CD4-positive, alpha-beta T cell (primary cell): ENCODE results near the gene ABCA6. TPM values are rescaled to one million over a fixed set of nuclear protein-coding genes. Genes with fewer than 3 reads are reported as not detected.

Experiments
- ATAC-seq: fragments of 200-7000 bp; cut with Tn5 transposase; one replicate; pipeline ENCODE4 v1.10.0; 2022; ENCODE audit warnings: mild to moderate bottlenecking; ENCODE audit not compliant: poor library complexity
- CTCF ChIA-PET: fragments of 350-600 bp; sonication (Branson Sonifier 250); formaldehyde crosslinking; loops from one replicate; lab custom pipeline; 2021; ENCODE audit warnings: antibody characterized with exemption, inconsistent platforms; lab: Charles Lee
- POLR2A ChIA-PET: fragments of 350-600 bp; sonication (Branson Sonifier 250); formaldehyde crosslinking; loops from one replicate; lab custom pipeline; 2021; ENCODE audit warnings: antibody characterized with exemption, inconsistent platforms; lab: Charles Lee
- DNase-seq, 14 experiments: peaks; one replicate each; pipeline ENCODE4 v3.0.0-alpha.2; 2013 to 2020; ENCODE audit warnings: mixed read lengths in 2 of 14
- H3K27ac ChIP-seq, 2 donors: one replicate each; pipeline versions ENCODE4 v1.5.1 to v1.7.0; 2013; ENCODE audit warnings: low read length in 2 of 2, low read depth in 1 of 2, mild to moderate bottlenecking in 1 of 2
- H3K27me3 ChIP-seq, 2 experiments: 1 replicate in 1 of 2; 2 replicates in 1 of 2; pipeline versions ENCODE4 v1.6.1 to v1.7.0; 2013; ENCODE audit warnings: low read length in 2 of 2, control low read depth in 1 of 2, mild to moderate bottlenecking in 1 of 2, moderate library complexity in 1 of 2; ENCODE audit not compliant: insufficient read depth in 2 of 2, control insufficient read depth in 1 of 2
- H3K36me3 ChIP-seq: one replicate; pipeline ENCODE4 v1.6.1; 2013; ENCODE audit warnings: low read length, control low read depth; ENCODE audit not compliant: insufficient read depth
- H3K4me1 ChIP-seq: one replicate; pipeline ENCODE4 v1.6.1; 2013; ENCODE audit warnings: low read length, control low read depth; ENCODE audit not compliant: insufficient read depth
- H3K4me3 ChIP-seq: one replicate; pipeline ENCODE4 v1.5.1; 2013; ENCODE audit warnings: mild to moderate bottlenecking, low read length, moderate library complexity
- H3K9me3 ChIP-seq, 2 experiments: 1 replicate in 1 of 2; 2 replicates in 1 of 2; pipeline versions ENCODE4 v1.6.1 to v1.7.0; 2013; ENCODE audit warnings: low read length in 2 of 2, mild to moderate bottlenecking in 2 of 2, control low read depth in 1 of 2, moderate library complexity in 1 of 2; ENCODE audit not compliant: control insufficient read depth in 1 of 2, insufficient read depth in 1 of 2
- H3K27ac Mint-ChIP-seq: one replicate; pipeline ENCODE4 v1.8.0; 2020; ENCODE audit warnings: mixed read lengths
- H3K27me3 Mint-ChIP-seq: one replicate; pipeline ENCODE4 v1.8.0; 2021; ENCODE audit warnings: mixed read lengths
- H3K36me3 Mint-ChIP-seq: one replicate; pipeline ENCODE4 v1.8.0; 2021; ENCODE audit warnings: low read depth, mixed read lengths
- H3K4me1 Mint-ChIP-seq: one replicate; pipeline ENCODE4 v1.8.0; 2021; ENCODE audit warnings: low read depth, mixed read lengths
- H3K4me3 Mint-ChIP-seq: one replicate; pipeline ENCODE4 v1.8.0; 2020; ENCODE audit warnings: mild to moderate bottlenecking, mixed read lengths
- H3K9me3 Mint-ChIP-seq: one replicate; pipeline ENCODE4 v1.8.0; 2020; ENCODE audit warnings: mixed read lengths
- intact Hi-C, 2 experiments: fragments of 100-400 bp; cut with DNase I in 1 of 2; cut with micrococcal nuclease in 1 of 2; formaldehyde crosslinking; loops; one replicate each; pipeline versions ENCODE4 v1.15.1 to v1.9.0; 2023 to 2025; cut with DNase I, micrococcal nuclease
- total RNA-seq, 174 experiments: library from RNA in 2 of 174; stranded (reverse) in 2 of 174; gene quantifications; one replicate each; pipeline ENCODE4 v1.2.3 and lab custom pipeline; 2021 to 2026
- TF ChIP-seq, protein P1 (sequence below): fragments of 200-600 bp; IDR thresholded peaks from one replicate; pipeline ENCODE4 v1.8.0; 2022; ENCODE audit warnings: antibody characterized with exemption, mild to moderate bottlenecking

ABCA6 gene
- total RNA-seq, 2 experiments from 2014 or later = 0.22 to 0.25 TPM

DNA sequence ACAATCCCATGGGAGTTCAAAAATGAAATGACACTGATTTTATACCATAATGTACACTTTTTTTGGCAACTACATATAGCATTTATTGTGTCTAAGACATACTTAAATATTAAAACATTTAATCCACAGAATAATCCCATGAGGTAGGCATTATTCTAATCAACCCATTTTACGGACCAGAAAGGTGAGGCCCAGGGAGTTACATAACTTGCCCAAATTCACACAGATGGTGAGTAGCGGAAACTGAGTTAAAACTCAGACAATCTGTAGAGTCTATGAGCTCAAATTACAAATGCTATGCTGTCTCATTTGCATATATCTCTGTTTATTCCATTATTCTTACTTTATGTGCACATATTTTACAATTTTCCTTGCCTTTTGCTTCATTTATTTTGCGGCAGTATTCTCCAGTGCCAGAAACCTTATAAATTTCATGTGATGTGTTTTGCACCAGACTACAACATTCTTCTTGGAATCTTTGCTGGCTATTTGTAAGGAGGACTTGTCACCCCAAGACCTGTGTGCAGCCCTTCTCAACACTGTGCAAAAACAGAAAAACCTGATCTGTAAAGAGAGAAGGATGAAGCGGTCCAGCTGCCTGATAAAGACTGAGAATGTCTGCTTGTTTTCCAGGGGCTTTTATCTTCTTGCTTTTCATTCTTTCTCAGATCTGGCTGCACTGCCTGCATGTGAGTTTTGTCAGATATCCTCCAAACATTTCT is 78.7 kb downstream of the ABCA6 start:
- no peaks in the 10 kb centered on the region for H3K36me3 ChIP-seq
- Mint-ChIP-seq H3K27me3 (no peaks in the 10 kb centered on the region), H3K36me3 (no peaks in the 10 kb centered on the region), H3K4me1 (peaks cover 21% of the 10 kb centered on the region), H3K27ac (no peak overlapping the region), H3K4me3 (no peak overlapping the region), H3K9me3 (no peaks in the 10 kb centered on the region)
- no peaks in the 10 kb centered on the region for H3K27me3 ChIP-seq
- intact Hi-C loops = no loop called here
- TF ChIP-seq, protein P1, sequence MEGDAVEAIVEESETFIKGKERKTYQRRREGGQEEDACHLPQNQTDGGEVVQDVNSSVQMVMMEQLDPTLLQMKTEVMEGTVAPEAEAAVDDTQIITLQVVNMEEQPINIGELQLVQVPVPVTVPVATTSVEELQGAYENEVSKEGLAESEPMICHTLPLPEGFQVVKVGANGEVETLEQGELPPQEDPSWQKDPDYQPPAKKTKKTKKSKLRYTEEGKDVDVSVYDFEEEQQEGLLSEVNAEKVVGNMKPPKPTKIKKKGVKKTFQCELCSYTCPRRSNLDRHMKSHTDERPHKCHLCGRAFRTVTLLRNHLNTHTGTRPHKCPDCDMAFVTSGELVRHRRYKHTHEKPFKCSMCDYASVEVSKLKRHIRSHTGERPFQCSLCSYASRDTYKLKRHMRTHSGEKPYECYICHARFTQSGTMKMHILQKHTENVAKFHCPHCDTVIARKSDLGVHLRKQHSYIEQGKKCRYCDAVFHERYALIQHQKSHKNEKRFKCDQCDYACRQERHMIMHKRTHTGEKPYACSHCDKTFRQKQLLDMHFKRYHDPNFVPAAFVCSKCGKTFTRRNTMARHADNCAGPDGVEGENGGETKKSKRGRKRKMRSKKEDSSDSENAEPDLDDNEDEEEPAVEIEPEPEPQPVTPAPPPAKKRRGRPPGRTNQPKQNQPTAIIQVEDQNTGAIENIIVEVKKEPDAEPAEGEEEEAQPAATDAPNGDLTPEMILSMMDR = no peak
- ATAC-seq (no peak), DNase-seq (no peak)
- no peaks in the 10 kb centered on the region for H3K9me3 ChIP-seq
- no peaks in the 10 kb centered on the region for H3K4me1 ChIP-seq
- POLR2A ChIA-PET = interaction anchor here (0.5 kb wide), 1 partner anchor 200 kb away, joined by 6 read pairs; no protein-coding TSS in a partner anchor
- H3K27ac ChIP-seq = no peak overlapping the region
- no peak overlapping the region for H3K4me3 ChIP-seq
- CTCF ChIA-PET = no interaction called here

GRCh38 chr17:69061721-69062556 is 79.8 kb downstream of the ABCA6 start:
- TF ChIP-seq, protein P1 = no peak

DNA sequence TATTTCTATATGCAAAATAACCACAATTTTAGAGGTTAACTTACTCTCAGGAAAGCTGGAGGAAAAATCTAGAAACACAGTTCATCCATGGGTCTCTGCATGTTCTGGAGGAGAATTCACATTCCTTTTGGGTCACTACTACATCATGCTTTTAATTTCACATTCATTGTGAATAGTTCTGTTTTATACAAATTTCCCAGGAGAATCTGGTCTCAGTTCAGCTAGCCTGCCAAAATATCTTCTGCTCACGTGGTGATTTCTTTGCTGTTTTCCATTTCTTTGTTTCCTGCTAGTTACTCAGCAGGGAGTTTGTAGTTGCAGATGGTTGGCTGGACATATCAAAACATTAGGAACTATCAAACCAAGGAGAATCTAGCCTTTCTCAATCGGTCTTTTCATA is 80.9 kb downstream of the ABCA6 start, which contains the start of gene ABCA9:
Gene ABCA9 (minus strand): TSS at position 106 of the 400 bp plus-strand sequence. CDS start 9,801 bp downstream, outside the sequence.
- ATAC-seq (no peak), DNase-seq (no peak)
- H3K9me3 ChIP-seq = no peaks in the 10 kb centered on the region
- no peak within 1 kb of the TSS for H3K4me3 Mint-ChIP-seq
- TF ChIP-seq, protein P1 = no peak
- H3K4me3 ChIP-seq = no peak within 1 kb of the TSS
- no peaks in the 10 kb centered on the region for H3K27me3 Mint-ChIP-seq
- intact Hi-C loops = no loop called here
- no peaks in the 10 kb centered on the region for H3K36me3 ChIP-seq
- no peaks in the 10 kb centered on the region for H3K4me1 ChIP-seq
- H3K27me3 ChIP-seq = no peaks in the 10 kb centered on the region
- peaks cover 11% of the 10 kb centered on the region for H3K4me1 Mint-ChIP-seq
- no peaks in the 10 kb centered on the region for H3K36me3 Mint-ChIP-seq
- H3K27ac Mint-ChIP-seq = no peak within 1 kb of the TSS
- POLR2A ChIA-PET = no interaction called here
- no peak within 1 kb of the TSS for H3K27ac ChIP-seq
- CTCF ChIA-PET = no interaction called here
- H3K9me3 Mint-ChIP-seq = peaks cover 8% of the 10 kb centered on the region

More at GRCh38 chr17:69061721-69062556, 79.8 kb downstream of the ABCA6 start:
- DNase-seq = no peak
- Mint-ChIP-seq H3K36me3 (no peaks in the 10 kb centered on the region), H3K4me3 (no peak overlapping the region), H3K9me3 (peaks cover under 1% of the 10 kb centered on the region), H3K27me3 (no peaks in the 10 kb centered on the region), H3K27ac (no peak overlapping the region), H3K4me1 (peaks cover 21% of the 10 kb centered on the region)
- Histone ChIP-seq H3K9me3 (no peaks in the 10 kb centered on the region), H3K27me3 (no peaks in the 10 kb centered on the region), H3K4me3 (no peak overlapping the region), H3K36me3 (no peaks in the 10 kb centered on the region), H3K27ac (no peak overlapping the region), H3K4me1 (no peaks in the 10 kb centered on the region)
- CTCF ChIA-PET = no interaction called here
- no peak for ATAC-seq
- intact Hi-C loops = no loop called here
- POLR2A ChIA-PET = no interaction called here
